ENCODE measurements around the gene CADPS.

Gene CADPS

DNA sequence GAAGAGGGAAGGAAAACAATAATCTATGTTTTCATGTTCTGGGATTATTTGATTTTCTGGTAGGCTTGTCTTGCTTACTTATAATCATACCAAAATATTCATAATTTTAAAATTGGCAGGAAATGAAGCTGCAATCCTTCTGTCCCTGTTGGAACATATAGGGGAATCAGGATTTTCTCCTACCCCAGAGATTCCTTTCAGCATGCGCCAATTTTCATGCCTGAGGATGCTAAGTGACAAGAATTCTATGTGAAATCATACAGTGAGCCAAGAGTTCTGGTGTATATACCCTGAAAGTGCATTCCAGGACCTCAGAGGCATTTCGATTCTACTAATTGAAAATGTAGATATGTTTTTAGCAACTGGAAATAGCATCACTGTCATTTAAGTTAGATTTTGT, 9.9 kb upstream of the CADPS start:
- H3K4me3 Mint-ChIP-seq, result no peak overlapping the region
- H3K9me3 Mint-ChIP-seq (ENCODE audit: low read depth), result peaks cover 6% of the 10 kb centered on the region
- no peak overlapping the region for H3K27ac Mint-ChIP-seq
- H3K36me3 Mint-ChIP-seq, result no peaks in the 10 kb centered on the region
- H3K4me1 Mint-ChIP-seq (ENCODE audit: low read depth), result no peaks in the 10 kb centered on the region
- peaks cover 1% of the 10 kb centered on the region for H3K27me3 Mint-ChIP-seq

DNA sequence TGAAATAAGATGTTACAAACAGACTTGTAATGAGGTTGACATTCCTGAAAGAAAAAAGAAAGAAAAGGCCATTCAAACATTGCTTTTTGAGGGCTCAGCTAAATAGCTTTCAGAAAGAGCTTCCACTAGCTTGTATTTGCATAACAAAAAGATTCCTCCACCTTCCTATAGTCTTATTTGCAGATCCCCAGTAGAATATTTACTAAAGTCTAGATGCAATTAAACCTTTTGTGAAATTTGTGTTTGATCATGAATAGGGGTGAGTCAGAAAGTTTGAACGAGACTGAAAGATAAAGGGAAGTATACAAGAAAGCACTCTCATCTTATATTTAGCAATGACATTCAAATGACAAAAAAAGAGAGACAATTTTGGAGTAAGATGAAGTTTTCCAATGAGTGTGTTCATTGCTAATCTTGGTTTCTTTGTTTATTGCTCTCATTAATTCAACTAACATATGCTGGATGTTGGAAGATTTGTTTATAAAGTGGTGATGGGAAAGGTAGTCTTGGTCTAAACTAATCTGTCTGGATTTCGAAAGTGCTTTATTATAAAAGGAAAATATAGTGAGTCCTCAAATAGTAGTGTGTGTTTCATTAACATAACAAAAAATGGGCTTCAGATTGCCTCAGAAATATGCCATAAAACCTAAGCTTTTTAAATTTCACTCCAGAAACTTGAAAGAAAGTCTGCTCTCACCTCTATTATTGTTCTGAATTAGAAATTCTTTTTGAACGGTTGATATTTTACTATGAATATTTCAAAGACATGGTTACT, 9.1 kb upstream of the CADPS start:
- Mint-ChIP-seq H3K27ac (no peak overlapping the region), H3K4me3 (no peak overlapping the region), H3K36me3 (no peaks in the 10 kb centered on the region), H3K27me3 (peaks cover 1% of the 10 kb centered on the region), H3K4me1 (ENCODE audit: low read depth) (no peaks in the 10 kb centered on the region), H3K9me3 (ENCODE audit: low read depth) (peaks cover 1% of the 10 kb centered on the region)

DNA sequence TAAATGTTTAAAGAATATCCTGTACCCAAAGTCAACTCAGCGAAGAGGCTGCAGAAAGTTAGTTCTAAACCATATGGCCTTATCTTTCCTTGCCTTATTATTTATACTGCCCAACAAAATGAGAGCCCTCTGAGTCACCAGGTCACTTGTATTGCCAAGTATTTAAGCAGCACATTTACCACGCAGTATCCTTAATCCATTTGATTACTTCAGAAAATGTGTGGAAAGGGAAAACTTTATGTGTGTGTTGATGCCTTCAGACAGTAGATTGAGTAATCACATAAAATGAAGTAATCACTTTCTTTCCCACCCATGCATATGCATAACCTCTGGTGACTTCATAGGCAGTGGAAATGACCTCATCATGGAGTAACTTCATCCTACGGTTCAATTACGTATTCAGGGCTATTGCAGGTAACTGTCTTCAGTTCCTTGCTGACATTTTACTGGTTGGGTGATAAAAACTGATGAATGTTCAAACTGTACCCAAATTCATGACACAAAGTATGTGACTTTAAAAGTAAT, 7.5 kb upstream of the CADPS start:
- Mint-ChIP-seq H3K27ac (no peak overlapping the region), H3K36me3 (no peaks in the 10 kb centered on the region), H3K27me3 (peaks cover 9% of the 10 kb centered on the region), H3K4me3 (no peak overlapping the region), H3K4me1 (ENCODE audit: low read depth) (no peaks in the 10 kb centered on the region), H3K9me3 (ENCODE audit: low read depth) (no peaks in the 10 kb centered on the region)

DNA sequence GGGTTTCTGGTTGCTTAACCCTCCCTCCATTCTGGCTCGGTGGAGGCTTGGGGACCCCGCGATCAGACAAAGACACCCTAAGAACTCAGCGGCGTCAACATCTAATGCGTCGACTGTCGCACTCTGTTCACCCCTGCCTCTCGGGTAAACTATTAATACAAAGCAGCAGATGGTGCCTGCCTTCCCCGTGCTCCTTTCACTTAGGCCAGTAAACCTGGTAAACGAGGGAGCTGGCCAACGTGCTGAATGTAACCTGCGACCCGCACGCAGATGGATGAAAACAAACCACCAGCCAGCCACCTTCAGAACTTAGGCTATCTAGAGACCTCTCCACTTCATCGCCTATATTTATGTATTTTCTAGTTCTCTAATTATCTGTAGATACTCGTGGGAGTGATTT, 848 bp upstream of the CADPS start:
- Mint-ChIP-seq H3K27me3 (peaks cover 30% of the 10 kb centered on the region), H3K4me1 (ENCODE audit: low read depth) (peaks cover 2% of the 10 kb centered on the region), H3K36me3 (no peaks in the 10 kb centered on the region), H3K9me3 (ENCODE audit: low read depth) (no peaks in the 10 kb centered on the region), H3K27ac (no peak overlapping the region), H3K4me3 (no peak overlapping the region)

DNA sequence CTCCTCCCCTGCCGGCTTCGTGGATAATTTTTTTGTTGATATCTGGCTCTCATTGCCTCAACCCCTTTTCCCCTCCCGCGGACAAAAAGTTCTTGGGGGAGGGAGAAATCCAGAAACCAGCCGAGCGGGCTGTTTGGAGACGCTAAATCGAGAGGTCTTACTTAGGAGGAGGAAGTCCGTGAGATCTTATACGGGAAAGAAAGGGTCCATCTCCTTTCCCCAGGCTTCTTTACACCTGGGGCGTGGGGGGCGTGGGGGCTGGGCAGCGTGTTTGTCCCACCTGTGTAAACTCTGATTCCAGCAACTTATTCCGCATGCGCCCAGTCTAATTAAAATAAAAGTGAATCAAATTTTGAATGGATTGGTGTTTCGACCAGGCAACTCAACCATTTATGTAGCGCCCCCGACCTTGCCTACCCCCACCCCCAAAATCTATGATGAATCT, 364 bp upstream of the CADPS start:
- no peaks in the 10 kb centered on the region for H3K36me3 Mint-ChIP-seq
- H3K4me1 Mint-ChIP-seq (ENCODE audit: low read depth), result peaks cover 2% of the 10 kb centered on the region
- H3K4me3 Mint-ChIP-seq, result no peak overlapping the region
- no peaks in the 10 kb centered on the region for H3K9me3 Mint-ChIP-seq (ENCODE audit: low read depth)
- peaks cover 30% of the 10 kb centered on the region for H3K27me3 Mint-ChIP-seq
- no peak overlapping the region for H3K27ac Mint-ChIP-seq

- Mint-ChIP-seq H3K36me3 (no peaks in the 10 kb centered on the region), H3K27me3 (peaks cover 30% of the 10 kb centered on the region), H3K4me1 (ENCODE audit: low read depth) (peaks cover 2% of the 10 kb centered on the region), H3K27ac (no peak overlapping the region), H3K9me3 (ENCODE audit: low read depth) (no peaks in the 10 kb centered on the region), H3K4me3 (no peak overlapping the region)
These were observed 1.2 kb downstream of the CADPS start for GRCh38 chr3:62873761-62874710.

DNA sequence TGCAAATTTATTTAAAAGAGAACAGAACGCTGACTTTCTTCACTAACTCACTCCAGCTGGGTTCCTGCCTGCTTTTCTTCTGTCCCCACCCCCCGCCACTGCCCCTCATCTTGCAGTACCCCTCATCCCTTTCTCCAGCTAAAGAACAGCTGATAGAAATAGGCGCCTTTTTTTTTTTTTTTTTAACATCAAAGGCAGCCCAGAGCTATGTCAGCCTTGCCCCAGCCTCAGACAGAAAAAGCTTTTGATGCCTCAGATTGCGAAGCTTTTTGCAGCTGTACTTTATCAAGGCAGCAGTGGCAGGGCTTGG, 1.8 kb downstream of the CADPS start:
- Mint-ChIP-seq H3K27me3 (peaks cover 26% of the 10 kb centered on the region), H3K4me1 (ENCODE audit: low read depth) (peaks cover 2% of the 10 kb centered on the region), H3K27ac (no peak overlapping the region), H3K36me3 (no peaks in the 10 kb centered on the region), H3K9me3 (ENCODE audit: low read depth) (no peaks in the 10 kb centered on the region), H3K4me3 (no peak overlapping the region)

- Mint-ChIP-seq H3K4me1 (ENCODE audit: low read depth) (peaks cover 2% of the 10 kb centered on the region), H3K27me3 (peaks cover 23% of the 10 kb centered on the region), H3K9me3 (ENCODE audit: low read depth) (no peaks in the 10 kb centered on the region), H3K36me3 (no peaks in the 10 kb centered on the region), H3K4me3 (no peak overlapping the region), H3K27ac (no peak overlapping the region)
These were observed 2.9 kb downstream of the CADPS start for GRCh38 chr3:62872318-62872717.

DNA sequence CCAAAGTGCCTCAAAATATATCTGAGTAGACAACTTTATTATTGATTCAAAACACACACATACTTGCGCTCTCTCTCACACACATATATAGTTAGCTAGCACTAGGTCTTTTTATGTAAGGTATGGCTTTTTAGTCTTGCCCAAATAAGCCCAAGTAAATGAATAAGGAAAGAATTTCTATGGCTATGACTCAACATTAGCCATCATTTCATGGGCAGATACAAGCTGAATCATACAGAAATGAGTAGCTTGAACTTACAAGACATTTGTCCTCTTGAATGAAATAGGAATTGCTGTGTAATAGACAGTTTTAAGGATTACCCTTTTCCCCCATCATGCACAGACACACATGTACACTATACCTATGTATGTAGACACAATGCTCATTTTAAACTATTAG, 4.9 kb downstream of the CADPS start:
- H3K36me3 Mint-ChIP-seq, result no peaks in the 10 kb centered on the region
- H3K4me1 Mint-ChIP-seq (ENCODE audit: low read depth), result peaks cover 2% of the 10 kb centered on the region
- H3K4me3 Mint-ChIP-seq, result no peak overlapping the region
- H3K27me3 Mint-ChIP-seq, result peaks cover 9% of the 10 kb centered on the region
- H3K9me3 Mint-ChIP-seq (ENCODE audit: low read depth), result no peaks in the 10 kb centered on the region
- no peak overlapping the region for H3K27ac Mint-ChIP-seq

GRCh38 chr3:62863648-62864047, 11.6 kb downstream of the CADPS start:
- H3K27ac Mint-ChIP-seq, result no peak overlapping the region
- H3K4me3 Mint-ChIP-seq, result no peak overlapping the region
- peaks cover 5% of the 10 kb centered on the region for H3K9me3 Mint-ChIP-seq (ENCODE audit: low read depth)
- H3K27me3 Mint-ChIP-seq, result no peaks in the 10 kb centered on the region
- H3K36me3 Mint-ChIP-seq, result no peaks in the 10 kb centered on the region
- H3K4me1 Mint-ChIP-seq (ENCODE audit: low read depth), result no peaks in the 10 kb centered on the region

DNA sequence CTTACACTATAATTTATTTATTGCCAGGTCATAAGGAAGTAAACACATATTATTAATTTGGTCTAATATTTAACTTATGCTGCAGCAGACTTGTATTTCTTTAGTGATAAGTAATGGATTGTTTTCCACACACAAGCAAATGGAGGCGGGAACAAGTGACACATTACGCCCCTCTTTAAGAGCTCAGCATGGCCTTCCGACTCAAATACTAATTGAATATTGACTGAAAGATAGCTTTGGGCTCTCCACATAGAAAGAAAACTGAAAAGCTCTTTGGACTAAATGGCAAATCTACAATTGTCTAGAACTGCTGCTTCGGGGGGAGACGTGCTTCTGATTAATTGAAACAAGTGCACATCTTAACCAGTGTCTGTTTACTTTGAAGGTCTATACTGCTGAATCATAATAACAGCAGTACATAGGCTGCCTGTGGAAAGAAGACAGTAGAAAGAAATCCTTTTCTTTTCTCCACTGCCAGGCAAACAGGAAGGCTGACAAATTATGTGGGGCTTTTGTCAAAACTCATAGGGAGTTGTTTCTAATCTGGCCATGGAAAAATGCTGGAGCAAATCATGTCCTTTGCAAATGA, 15.9 kb downstream of the CADPS start:
- H3K4me3 Mint-ChIP-seq, result no peak overlapping the region
- no peaks in the 10 kb centered on the region for H3K4me1 Mint-ChIP-seq (ENCODE audit: low read depth)
- no peaks in the 10 kb centered on the region for H3K27me3 Mint-ChIP-seq
- peaks cover 5% of the 10 kb centered on the region for H3K9me3 Mint-ChIP-seq (ENCODE audit: low read depth)
- no peaks in the 10 kb centered on the region for H3K36me3 Mint-ChIP-seq
- no peak overlapping the region for H3K27ac Mint-ChIP-seq

DNA sequence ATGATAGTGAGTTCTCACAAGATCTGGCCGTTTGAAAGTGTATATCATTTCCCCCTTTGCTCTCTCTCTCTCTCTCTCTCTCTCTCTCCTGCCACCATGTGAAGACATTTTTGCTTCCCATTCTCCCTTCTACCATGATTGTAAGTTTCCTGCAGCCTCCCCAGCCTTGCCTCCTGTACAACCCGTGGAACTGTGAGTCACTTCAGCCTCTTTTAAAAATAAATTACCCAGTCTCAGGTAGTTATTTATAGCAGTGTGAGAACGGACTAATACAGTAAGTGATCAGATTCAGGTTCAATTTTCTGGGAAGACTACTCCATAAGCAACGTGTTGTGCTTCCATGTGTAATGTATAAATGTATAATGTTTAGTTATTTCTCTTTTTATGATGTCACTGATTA, 29.2 kb downstream of the CADPS start:
- Mint-ChIP-seq H3K4me1 (ENCODE audit: low read depth) (no peaks in the 10 kb centered on the region), H3K27me3 (no peaks in the 10 kb centered on the region), H3K9me3 (ENCODE audit: low read depth) (peaks cover 2% of the 10 kb centered on the region), H3K27ac (no peak overlapping the region), H3K4me3 (no peak overlapping the region), H3K36me3 (no peaks in the 10 kb centered on the region)

- peaks cover 2% of the 10 kb centered on the region for H3K9me3 Mint-ChIP-seq (ENCODE audit: low read depth)
- no peak overlapping the region for H3K4me3 Mint-ChIP-seq
- H3K4me1 Mint-ChIP-seq (ENCODE audit: low read depth), result no peaks in the 10 kb centered on the region
- no peak overlapping the region for H3K27ac Mint-ChIP-seq
- H3K36me3 Mint-ChIP-seq, result no peaks in the 10 kb centered on the region
- H3K27me3 Mint-ChIP-seq, result peaks cover 5% of the 10 kb centered on the region
These were observed 31.7 kb downstream of the CADPS start for GRCh38 chr3:62843508-62843907.

DNA sequence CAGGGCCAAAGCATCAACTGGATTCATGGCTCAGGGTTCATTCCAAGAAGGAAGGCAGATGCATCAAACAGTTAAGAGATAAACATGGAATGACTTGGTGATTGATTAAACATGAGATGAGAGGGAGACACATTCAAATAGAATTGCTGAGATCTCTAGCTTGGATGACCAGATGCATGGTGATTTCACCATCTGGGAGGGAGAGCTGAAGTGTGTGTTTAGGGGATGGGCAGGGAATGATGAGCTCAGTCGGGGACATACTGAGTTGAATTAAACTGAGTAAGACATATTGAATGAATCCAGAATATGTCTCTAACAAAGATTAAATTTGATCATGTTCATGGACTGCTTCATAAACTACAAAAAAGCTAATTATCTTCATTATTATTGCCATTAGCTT, 35.5 kb downstream of the CADPS start:
- Mint-ChIP-seq H3K4me1 (ENCODE audit: low read depth) (no peaks in the 10 kb centered on the region), H3K27me3 (peaks cover 5% of the 10 kb centered on the region), H3K9me3 (ENCODE audit: low read depth) (peaks cover 2% of the 10 kb centered on the region), H3K4me3 (no peak overlapping the region), H3K36me3 (no peaks in the 10 kb centered on the region), H3K27ac (no peak overlapping the region)

DNA sequence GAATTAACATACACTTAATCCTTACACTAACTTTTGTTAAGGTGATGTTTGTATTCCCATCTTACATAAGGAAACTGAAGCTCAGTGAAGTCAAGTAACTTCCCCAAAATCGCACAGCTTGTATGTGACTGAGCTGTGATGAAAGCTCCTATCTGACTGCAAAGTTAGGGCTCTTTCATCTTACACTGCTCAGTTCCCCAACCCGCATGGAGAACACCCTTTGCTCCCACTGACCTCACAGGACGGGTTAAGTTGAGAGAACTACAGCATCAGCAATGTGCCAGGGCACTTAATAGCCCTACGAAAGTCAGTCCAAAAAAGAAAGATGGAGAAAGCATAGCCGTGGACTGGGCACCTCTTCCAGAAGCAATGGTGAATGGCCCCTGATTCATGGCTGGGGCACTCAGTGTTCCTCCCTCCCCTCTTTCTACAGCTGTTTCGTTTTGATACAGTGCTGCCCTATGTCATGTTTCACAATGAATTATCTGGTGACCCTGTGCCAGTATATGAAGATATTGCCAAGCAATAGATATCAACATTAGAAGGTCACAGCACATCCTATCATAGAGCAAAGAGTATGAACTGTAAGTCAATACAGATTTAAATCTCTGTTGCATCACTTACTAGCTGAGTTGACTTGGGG, 38.0 kb downstream of the CADPS start:
- no peaks in the 10 kb centered on the region for H3K36me3 Mint-ChIP-seq
- no peak overlapping the region for H3K4me3 Mint-ChIP-seq
- no peak overlapping the region for H3K27ac Mint-ChIP-seq
- no peaks in the 10 kb centered on the region for H3K4me1 Mint-ChIP-seq (ENCODE audit: low read depth)
- H3K9me3 Mint-ChIP-seq (ENCODE audit: low read depth), result peaks cover 2% of the 10 kb centered on the region
- H3K27me3 Mint-ChIP-seq, result peaks cover 5% of the 10 kb centered on the region
